ENCODE data around the gene AHNAK2. TPM values are rescaled to one million over a fixed set of nuclear protein-coding genes. Genes with fewer than 3 reads are reported as not detected.

AHNAK2 gene
- total RNA-seq, 1 experiment from 2014 or later = 223 TPM

- H3K4me3 ChIP-seq (ENCODE audit: low read depth in 2 of 2, low read length in 2 of 2) = no peak overlapping the region
- H3K4me1 ChIP-seq (ENCODE audit: control insufficient read depth, insufficient read depth, low read length) = peaks cover 31% of the 10 kb centered on the region
- CTCF ChIA-PET = no interaction called here
- in situ Hi-C loops (cut with HindIII; ENCODE audit: low pct_unique_long_range_greater_than_20kb, low sequenced_read_pairs) = no loop called here
- TF ChIP-seq POLR2AphosphoS5 (IDR thresholded peaks at IDR 0.05; ENCODE audit: low read depth, low read length) = no peak
- TF ChIP-seq TCF7L2 (IDR thresholded peaks at IDR 0.05; ENCODE audit: low read depth, low read length) = no peak
- no peak for TF ChIP-seq CTCF (IDR thresholded peaks at IDR 0.05)
- peaks cover 2% of the 10 kb centered on the region; the same call in 1 of the 2 replicates for H3K36me3 ChIP-seq (ENCODE audit: control insufficient read depth, insufficient read depth, low read length)
- H3K27ac ChIP-seq (ENCODE audit: low read length) = 0 out of 2 replicates have a peak overlapping the region, but pooled peaks have one; percentile 29
- no TSS peak for BruUV-seq (replicated peaks)
- no peak for DNase-seq (ENCODE audit: low read depth, low spot score)
- POLR2A ChIA-PET = interaction anchor here (0.5 kb wide), 1 partner anchor 49 kb away, joined by 3 read pairs; no protein-coding TSS in a partner anchor
- intact Hi-C loops (cut with micrococcal nuclease; ENCODE audit: unreplicated experiment) = no loop called here
- no peaks in the 10 kb centered on the region for H3K9me3 ChIP-seq (ENCODE audit: control insufficient read depth, insufficient read depth, low read depth, low read length)
- ATAC-seq = no peak
- H3K27me3 ChIP-seq (ENCODE audit: control insufficient read depth, insufficient read depth, low read length) = no peaks in the 10 kb centered on the region
These were observed 3.7 kb upstream of the AHNAK2 start for GRCh38 chr14:104981699-104982541.

GRCh38 chr14:104980611-104981531 lies 2.7 kb upstream of the AHNAK2 start:
- in situ Hi-C loops (cut with HindIII; ENCODE audit: low pct_unique_long_range_greater_than_20kb, low sequenced_read_pairs) = no loop called here
- CTCF ChIA-PET = no interaction called here

More at GRCh38 chr14:104980611-104981531, 2.7 kb upstream of the AHNAK2 start:
- no TSS peak for BruUV-seq (replicated peaks)
- ATAC-seq (no peak; the same call in 1 of the 2 replicates), DNase-seq (ENCODE audit: low read depth, low spot score) (no peak)
- H3K27ac ChIP-seq (ENCODE audit: low read length) = peak overlapping the region; percentile 49
- peaks cover 2% of the 10 kb centered on the region; the same call in 1 of the 2 replicates for H3K36me3 ChIP-seq (ENCODE audit: control insufficient read depth, insufficient read depth, low read length)
- H3K4me3 ChIP-seq (ENCODE audit: low read depth in 2 of 2, low read length in 2 of 2) = no peak overlapping the region
- H3K4me1 ChIP-seq (ENCODE audit: control insufficient read depth, insufficient read depth, low read length) = peaks cover 26% of the 10 kb centered on the region
- TF ChIP-seq CTCF (IDR thresholded peaks at IDR 0.05) (no peak), POLR2AphosphoS5 (IDR thresholded peaks at IDR 0.05; ENCODE audit: low read depth, low read length) (no peak), REST (IDR thresholded peaks at IDR 0.05; ENCODE audit: insufficient read depth in 1 of 2, low read depth in 2 of 2, low read length in 1 of 2) (no peak), SIN3A (IDR thresholded peaks at IDR 0.05; ENCODE audit: borderline replicate concordance, insufficient read depth, low read depth, low read length) (no peak), TCF7L2 (IDR thresholded peaks at IDR 0.05; ENCODE audit: low read depth, low read length) (no peak)
- H3K27me3 ChIP-seq (ENCODE audit: control insufficient read depth, insufficient read depth, low read length) = no peaks in the 10 kb centered on the region
- intact Hi-C loops (cut with micrococcal nuclease; ENCODE audit: unreplicated experiment) = no loop called here
- no peaks in the 10 kb centered on the region for H3K9me3 ChIP-seq (ENCODE audit: control insufficient read depth, insufficient read depth, low read depth, low read length)
- POLR2A ChIA-PET = interaction anchor here (0.5 kb wide), 1 partner anchor 72 kb away, joined by 7 read pairs; no protein-coding TSS in a partner anchor
